ENCODE data around the gene CDHR5.

CDHR5 gene

DNA sequence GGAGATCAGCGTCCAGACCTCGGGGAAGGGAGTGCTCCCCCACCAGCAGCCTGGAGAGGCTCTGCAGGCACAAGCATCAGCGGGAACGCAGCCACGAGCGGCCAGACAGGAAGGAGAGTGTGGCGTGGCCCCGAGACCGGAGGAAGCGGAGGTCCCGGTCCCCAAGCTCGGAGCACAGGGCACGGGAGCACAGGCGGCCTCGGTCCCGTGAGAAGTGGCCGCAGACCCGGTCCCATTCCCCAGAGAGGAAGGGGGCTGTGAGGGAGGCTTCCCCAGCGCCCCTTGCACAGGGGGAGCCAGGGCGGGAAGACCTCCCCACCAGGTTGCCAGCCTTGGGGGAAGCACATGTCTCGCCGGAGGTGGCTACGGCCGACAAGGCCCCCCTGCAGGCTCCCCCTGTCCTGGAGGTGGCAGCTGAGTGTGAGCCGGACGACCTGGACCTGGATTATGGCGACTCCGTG is 15.9 kb downstream of the CDHR5 start:
- TF ChIP-seq, protein P1, sequence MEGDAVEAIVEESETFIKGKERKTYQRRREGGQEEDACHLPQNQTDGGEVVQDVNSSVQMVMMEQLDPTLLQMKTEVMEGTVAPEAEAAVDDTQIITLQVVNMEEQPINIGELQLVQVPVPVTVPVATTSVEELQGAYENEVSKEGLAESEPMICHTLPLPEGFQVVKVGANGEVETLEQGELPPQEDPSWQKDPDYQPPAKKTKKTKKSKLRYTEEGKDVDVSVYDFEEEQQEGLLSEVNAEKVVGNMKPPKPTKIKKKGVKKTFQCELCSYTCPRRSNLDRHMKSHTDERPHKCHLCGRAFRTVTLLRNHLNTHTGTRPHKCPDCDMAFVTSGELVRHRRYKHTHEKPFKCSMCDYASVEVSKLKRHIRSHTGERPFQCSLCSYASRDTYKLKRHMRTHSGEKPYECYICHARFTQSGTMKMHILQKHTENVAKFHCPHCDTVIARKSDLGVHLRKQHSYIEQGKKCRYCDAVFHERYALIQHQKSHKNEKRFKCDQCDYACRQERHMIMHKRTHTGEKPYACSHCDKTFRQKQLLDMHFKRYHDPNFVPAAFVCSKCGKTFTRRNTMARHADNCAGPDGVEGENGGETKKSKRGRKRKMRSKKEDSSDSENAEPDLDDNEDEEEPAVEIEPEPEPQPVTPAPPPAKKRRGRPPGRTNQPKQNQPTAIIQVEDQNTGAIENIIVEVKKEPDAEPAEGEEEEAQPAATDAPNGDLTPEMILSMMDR (IDR thresholded peaks at IDR 0.05; ENCODE audit: borderline replicate concordance, control extremely low read depth, extremely low read depth, insufficient read depth, missing control alignments): no peak
- no peak for DNase-seq (ENCODE audit: low spot score)
- in situ Hi-C loops (cut with MboI; ENCODE audit: low sequenced_read_pairs, unreplicated experiment): no loop called here

DNA sequence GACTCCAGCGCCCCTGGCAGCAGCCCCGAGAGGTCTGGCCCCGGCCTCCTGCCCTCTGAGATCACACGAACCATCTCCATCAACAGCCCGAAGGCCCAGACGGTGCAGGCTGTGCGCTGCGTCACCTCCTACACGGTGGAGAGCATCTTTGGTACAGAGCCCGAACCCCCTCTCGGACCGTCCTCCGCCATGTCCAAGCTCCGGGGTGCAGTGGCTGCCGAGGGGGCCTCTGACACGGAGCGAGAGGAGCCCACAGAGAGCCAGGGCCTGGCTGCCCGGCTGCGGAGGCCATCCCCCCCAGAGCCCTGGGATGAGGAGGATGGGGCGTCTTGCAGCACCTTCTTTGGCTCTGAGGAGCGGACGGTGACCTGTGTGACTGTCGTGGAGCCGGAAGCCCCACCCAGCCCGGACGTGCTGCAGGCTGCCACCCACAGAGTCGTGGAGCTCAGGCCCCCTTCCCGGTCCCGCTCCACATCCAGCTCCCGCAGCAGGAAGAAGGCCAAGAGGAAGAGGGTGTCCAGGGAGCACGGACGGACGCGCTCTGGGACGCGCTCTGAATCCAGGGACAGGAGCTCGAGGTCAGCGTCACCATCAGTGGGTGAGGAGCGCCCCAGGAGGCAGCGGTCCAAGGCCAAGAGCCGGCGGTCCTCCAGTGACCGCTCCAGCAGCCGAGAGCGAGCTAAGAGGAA is 16.6 kb downstream of the CDHR5 start:
- no peak for DNase-seq (ENCODE audit: low spot score)
- TF ChIP-seq, protein P1 (IDR thresholded peaks at IDR 0.05; ENCODE audit: borderline replicate concordance, control extremely low read depth, extremely low read depth, insufficient read depth, missing control alignments): no peak
- in situ Hi-C loops (cut with MboI; ENCODE audit: low sequenced_read_pairs, unreplicated experiment): no loop called here

DNA sequence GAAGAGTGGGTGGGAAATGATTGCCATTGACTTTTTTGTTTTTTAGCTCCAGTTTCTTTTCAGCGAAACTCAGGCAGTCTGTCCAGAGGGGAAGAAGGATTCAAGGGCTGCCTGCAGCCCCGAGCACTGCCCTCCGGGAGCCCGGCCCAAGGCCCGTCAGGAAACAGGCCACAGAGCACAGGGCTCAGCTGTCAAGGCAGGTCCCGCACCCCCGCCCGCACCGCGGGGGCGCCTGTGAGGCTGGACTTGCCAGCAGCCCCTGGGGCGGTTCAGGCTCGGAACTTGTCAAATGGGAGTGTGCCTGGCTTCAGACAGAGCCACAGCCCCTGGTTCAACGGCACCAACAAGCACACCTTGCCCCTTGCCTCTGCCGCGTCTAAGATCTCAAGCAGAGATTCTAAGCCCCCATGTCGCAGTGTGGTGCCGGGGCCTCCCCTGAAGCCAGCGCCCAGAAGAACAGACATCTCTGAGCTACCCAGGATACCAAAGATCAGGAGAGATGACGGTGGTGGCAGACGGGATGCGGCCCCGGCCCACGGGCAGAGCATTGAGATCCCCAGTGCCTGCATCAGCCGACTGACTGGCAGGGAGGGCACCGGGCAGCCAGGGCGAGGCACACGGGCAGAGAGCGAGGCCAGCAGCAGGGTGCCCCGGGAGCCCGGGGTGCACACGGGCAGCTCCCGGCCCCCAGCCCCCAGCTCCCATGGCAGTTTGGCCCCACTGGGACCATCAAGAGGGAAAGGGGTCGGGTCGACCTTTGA is 17.6 kb downstream of the CDHR5 start:
- TF ChIP-seq, protein P1 (IDR thresholded peaks at IDR 0.05; ENCODE audit: borderline replicate concordance, control extremely low read depth, extremely low read depth, insufficient read depth, missing control alignments): no peak
- DNase-seq (ENCODE audit: low spot score): no peak
- in situ Hi-C loops (cut with MboI; ENCODE audit: low sequenced_read_pairs, unreplicated experiment): no loop called here

DNA sequence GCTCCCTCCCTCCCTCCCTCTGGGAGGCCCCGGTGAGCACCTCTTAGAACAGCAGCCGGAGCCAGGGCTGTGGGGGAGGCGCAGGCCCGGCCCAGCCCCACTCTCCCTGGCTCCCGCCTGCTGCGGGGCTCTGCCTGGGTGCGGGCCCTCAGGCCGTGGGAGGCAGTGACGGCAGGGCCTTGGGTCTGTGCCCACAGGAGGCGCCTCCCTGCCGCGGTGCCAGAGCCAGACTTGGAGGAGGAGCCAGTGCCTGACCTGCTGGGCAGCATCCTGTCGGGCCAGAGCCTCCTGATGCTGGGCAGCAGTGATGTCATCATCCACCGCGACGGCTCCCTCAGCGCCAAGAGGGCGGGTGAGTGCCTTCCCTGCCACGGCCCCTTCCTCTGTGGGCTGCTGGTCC is 18.5 kb downstream of the CDHR5 start:
- DNase-seq (ENCODE audit: low spot score): no peak
- TF ChIP-seq, protein P1 (IDR thresholded peaks at IDR 0.05; ENCODE audit: borderline replicate concordance, control extremely low read depth, extremely low read depth, insufficient read depth, missing control alignments): no peak
- in situ Hi-C loops (cut with MboI; ENCODE audit: low sequenced_read_pairs, unreplicated experiment): no loop called here

DNA sequence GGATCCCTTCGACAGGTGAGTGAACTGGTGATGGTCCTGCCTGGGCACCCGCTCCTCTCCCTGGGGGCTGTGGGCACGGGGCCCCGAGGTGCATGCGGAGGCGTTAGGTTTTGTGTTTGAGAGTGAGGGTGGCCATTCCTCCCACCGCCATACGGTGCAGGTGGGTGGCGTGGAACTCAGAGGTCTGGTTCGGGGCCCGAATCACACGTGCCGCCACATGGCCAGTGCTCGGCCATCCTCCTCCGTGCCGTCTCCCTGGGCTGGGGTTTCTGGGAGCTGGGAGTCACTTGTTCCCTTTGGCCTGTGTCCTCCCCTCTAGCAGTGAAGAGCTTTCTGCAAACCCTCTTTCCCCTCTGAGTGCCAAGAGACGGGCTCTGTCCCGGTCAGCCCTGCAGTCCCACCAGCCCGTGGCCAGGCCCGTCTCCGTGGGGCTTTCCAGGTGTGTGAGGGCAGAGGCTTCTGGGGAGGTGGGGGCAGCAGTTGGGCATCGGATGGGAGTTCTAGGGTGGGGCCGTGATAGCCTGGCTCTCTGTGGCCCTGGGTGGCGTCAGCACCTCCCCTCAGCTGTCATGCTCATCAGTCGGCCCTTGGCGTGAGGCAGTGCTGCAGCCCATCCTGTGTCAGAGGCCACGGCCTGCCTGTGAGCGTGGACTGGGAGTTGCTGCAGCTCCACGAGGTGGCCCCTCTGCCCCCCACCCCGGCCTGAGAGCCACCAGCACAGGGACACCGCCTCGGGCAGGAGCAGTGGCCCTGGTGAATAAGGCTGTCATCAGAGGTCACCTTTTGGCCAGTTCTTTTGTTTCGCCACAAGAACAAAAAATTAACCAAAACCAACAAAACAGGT is 19.2 kb downstream of the CDHR5 start:
- TF ChIP-seq, protein P1 (IDR thresholded peaks at IDR 0.05; ENCODE audit: borderline replicate concordance, control extremely low read depth, extremely low read depth, insufficient read depth, missing control alignments): no peak
- no peak for DNase-seq (ENCODE audit: low spot score)
- in situ Hi-C loops (cut with MboI; ENCODE audit: low sequenced_read_pairs, unreplicated experiment): no loop called here

DNA sequence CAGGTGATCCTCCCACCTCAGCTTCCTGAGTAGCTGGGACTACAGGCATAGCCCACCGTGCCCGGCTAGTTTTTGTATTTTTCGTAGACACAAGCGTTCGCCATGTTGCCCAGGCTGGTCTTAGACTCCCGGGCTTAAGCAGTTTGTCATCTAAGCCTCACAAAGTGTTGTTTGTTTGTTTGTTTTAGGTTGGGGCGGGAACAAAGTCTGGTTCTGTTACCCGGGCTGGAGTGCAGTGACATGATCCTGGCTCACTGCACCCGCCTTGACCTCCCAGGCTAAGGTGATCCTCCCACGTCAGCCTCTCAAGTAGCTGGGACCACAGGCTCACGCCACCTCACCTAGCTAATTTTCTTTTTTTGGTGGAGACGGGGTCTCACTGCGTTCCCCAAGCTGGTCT is 21.6 kb downstream of the CDHR5 start:
- TF ChIP-seq, protein P1 (IDR thresholded peaks at IDR 0.05; ENCODE audit: borderline replicate concordance, control extremely low read depth, extremely low read depth, insufficient read depth, missing control alignments): no peak
- in situ Hi-C loops (cut with MboI; ENCODE audit: low sequenced_read_pairs, unreplicated experiment): no loop called here
- DNase-seq (ENCODE audit: low spot score): no peak
